ENCODE results near the gene POLE3.
"Not testable (repeated sequence)": the region's sequence is repeated elsewhere in the genome, so short reads cannot be mapped to it uniquely, and the experiment has no call there.

The POLE3 gene

GRCh38 chr9:113391917-113392316 lies 18.6 kb downstream of the POLE3 start:
- peaks cover 6% of the 10 kb centered on the region for H3K36me3 Mint-ChIP-seq
- H3K27ac Mint-ChIP-seq = no peak overlapping the region
- H3K9me3 Mint-ChIP-seq (ENCODE audit: low read depth) = no peaks in the 10 kb centered on the region

GRCh38 chr9:113390192-113390960 lies 20.1 kb downstream of the POLE3 start:
- H3K9me3 Mint-ChIP-seq (ENCODE audit: low read depth) = no peaks in the 10 kb centered on the region
- no peak overlapping the region for H3K4me3 Mint-ChIP-seq
- no peaks in the 10 kb centered on the region for H3K27me3 Mint-ChIP-seq
- no peak overlapping the region for H3K27ac Mint-ChIP-seq
- peaks cover 6% of the 10 kb centered on the region for H3K36me3 Mint-ChIP-seq
- H3K4me1 Mint-ChIP-seq (ENCODE audit: low read depth) = no peaks in the 10 kb centered on the region

More at GRCh38 chr9:113391917-113392316, 18.6 kb downstream of the POLE3 start:
- Mint-ChIP-seq H3K27me3 (no peaks in the 10 kb centered on the region), H3K4me3 (no peak overlapping the region), H3K4me1 (ENCODE audit: low read depth) (peaks cover 6% of the 10 kb centered on the region)

GRCh38 chr9:113389451-113389850 lies 21.0 kb downstream of the POLE3 start:
- Mint-ChIP-seq H3K4me3 (no peak overlapping the region), H3K27me3 (no peaks in the 10 kb centered on the region), H3K9me3 (ENCODE audit: low read depth) (no peaks in the 10 kb centered on the region), H3K36me3 (peaks cover 8% of the 10 kb centered on the region), H3K4me1 (ENCODE audit: low read depth) (no peaks in the 10 kb centered on the region), H3K27ac (no peak overlapping the region)

GRCh38 chr9:113388833-113389232 lies 21.6 kb downstream of the POLE3 start:
- Mint-ChIP-seq H3K36me3 (peaks cover 8% of the 10 kb centered on the region), H3K27ac (no peak overlapping the region), H3K27me3 (no peaks in the 10 kb centered on the region)

GRCh38 chr9:113387560-113388230 lies 22.8 kb downstream of the POLE3 start:
- peak overlapping the region; percentile 13 for H3K27ac Mint-ChIP-seq
- no peaks in the 10 kb centered on the region for H3K9me3 Mint-ChIP-seq (ENCODE audit: low read depth)
- H3K36me3 Mint-ChIP-seq = peaks cover 8% of the 10 kb centered on the region
- no peak overlapping the region for H3K4me3 Mint-ChIP-seq
- H3K4me1 Mint-ChIP-seq (ENCODE audit: low read depth) = no peaks in the 10 kb centered on the region
- no peaks in the 10 kb centered on the region for H3K27me3 Mint-ChIP-seq

More at GRCh38 chr9:113388833-113389232, 21.6 kb downstream of the POLE3 start:
- Mint-ChIP-seq H3K9me3 (ENCODE audit: low read depth) (no peaks in the 10 kb centered on the region), H3K4me3 (no peak overlapping the region), H3K4me1 (ENCODE audit: low read depth) (no peaks in the 10 kb centered on the region)

GRCh38 chr9:113386571-113387393 lies 23.7 kb downstream of the POLE3 start:
- peaks cover 8% of the 10 kb centered on the region for H3K36me3 Mint-ChIP-seq
- no peaks in the 10 kb centered on the region for H3K4me1 Mint-ChIP-seq (ENCODE audit: low read depth)
- no peaks in the 10 kb centered on the region for H3K27me3 Mint-ChIP-seq
- no peak overlapping the region for H3K27ac Mint-ChIP-seq
- no peak overlapping the region for H3K4me3 Mint-ChIP-seq
- no peaks in the 10 kb centered on the region for H3K9me3 Mint-ChIP-seq (ENCODE audit: low read depth)

GRCh38 chr9:113381909-113382411 lies 28.5 kb downstream of the POLE3 start:
- Mint-ChIP-seq H3K9me3 (ENCODE audit: low read depth) (no peaks in the 10 kb centered on the region), H3K27me3 (no peaks in the 10 kb centered on the region), H3K4me3 (no peak overlapping the region), H3K36me3 (peaks cover 4% of the 10 kb centered on the region), H3K4me1 (ENCODE audit: low read depth) (no peaks in the 10 kb centered on the region), H3K27ac (no peak overlapping the region)

GRCh38 chr9:113381441-113381840 lies 29.0 kb downstream of the POLE3 start:
- not testable (repeated sequence) for H3K9me3 Mint-ChIP-seq (ENCODE audit: low read depth); H3K36me3 Mint-ChIP-seq; H3K27me3 Mint-ChIP-seq; H3K27ac Mint-ChIP-seq; H3K4me3 Mint-ChIP-seq; H3K4me1 Mint-ChIP-seq (ENCODE audit: low read depth)

GRCh38 chr9:113380869-113381378 lies 29.6 kb downstream of the POLE3 start:
- H3K27me3 Mint-ChIP-seq = no peaks in the 10 kb centered on the region
- no peak overlapping the region for H3K4me3 Mint-ChIP-seq
- no peaks in the 10 kb centered on the region for H3K9me3 Mint-ChIP-seq (ENCODE audit: low read depth)
- H3K36me3 Mint-ChIP-seq = peaks cover 2% of the 10 kb centered on the region
- H3K27ac Mint-ChIP-seq = no peak overlapping the region
- H3K4me1 Mint-ChIP-seq (ENCODE audit: low read depth) = no peaks in the 10 kb centered on the region

- H3K4me1 Mint-ChIP-seq (ENCODE audit: low read depth) = peaks cover 10% of the 10 kb centered on the region
- not testable (repeated sequence) for H3K27ac Mint-ChIP-seq
Measured at GRCh38 chr9:113379829-113380210, 30.7 kb downstream of the POLE3 start.

GRCh38 chr9:113379094-113379828 lies 31.2 kb downstream of the POLE3 start:
- H3K4me3 Mint-ChIP-seq; H3K27ac Mint-ChIP-seq; H3K27me3 Mint-ChIP-seq; H3K9me3 Mint-ChIP-seq (ENCODE audit: low read depth); H3K36me3 Mint-ChIP-seq: not testable (repeated sequence)
- peaks cover 14% of the 10 kb centered on the region for H3K4me1 Mint-ChIP-seq (ENCODE audit: low read depth)

More at GRCh38 chr9:113379829-113380210, 30.7 kb downstream of the POLE3 start:
- H3K9me3 Mint-ChIP-seq (ENCODE audit: low read depth); H3K4me3 Mint-ChIP-seq; H3K27me3 Mint-ChIP-seq; H3K36me3 Mint-ChIP-seq: not testable (repeated sequence)

GRCh38 chr9:113376634-113377567 lies 33.6 kb downstream of the POLE3 start, which contains the start of gene HDHD3:
Gene HDHD3, minus strand, starts transcription at chr9:113376986. Its CDS starts 2,632 bp downstream, at chr9:113374354.
- H3K4me1 Mint-ChIP-seq (ENCODE audit: low read depth) = peaks cover 14% of the 10 kb centered on the region
- H3K27ac Mint-ChIP-seq = peak within 1 kb of the TSS; percentile 86
- H3K36me3 Mint-ChIP-seq = peaks cover 3% of the 10 kb centered on the region
- H3K9me3 Mint-ChIP-seq (ENCODE audit: low read depth) = no peaks in the 10 kb centered on the region
- H3K27me3 Mint-ChIP-seq = no peaks in the 10 kb centered on the region
- H3K4me3 Mint-ChIP-seq = peak within 1 kb of the TSS; percentile 89
